GM12878 (cell line): ENCODE results near the gene LIPG. TPM values are rescaled to one million over a fixed set of nuclear protein-coding genes. Genes with fewer than 3 reads are reported as not detected.

ENCODE experiments used
- ATAC-seq: fragments of 200-7000 bp; cut with Tn5 transposase; 3 replicates; pipeline ENCODE4 v1.9.1; 2020; ENCODE audit warnings: mild to moderate bottlenecking, moderate library complexity
- BruUV-seq: library from RNA; stranded (reverse); fragments of 400-500 nt; replicated peaks from 2 replicates; lab custom pipeline; 2021; lab: Mats Ljungman, UMichigan
- CTCF ChIA-PET: fragments of 300-600 bp; sonication (Branson Sonifier 250); formaldehyde crosslinking; extraction: SDS; loops from one replicate; lab custom pipeline; 2021; ENCODE audit warnings: inconsistent platforms; lab: Yijun Ruan, JAX
- POLR2A ChIA-PET: fragments of 350-600 bp; formaldehyde crosslinking; extraction: SDS; loops from one replicate; lab custom pipeline; 2021; ENCODE audit warnings: inconsistent platforms; lab: Charles Lee
- RAD21 ChIA-PET: fragments of 300-600 bp; sonication (Branson Sonifier 250); formaldehyde crosslinking; loops from one replicate; lab custom pipeline; 2023; ENCODE audit warnings: antibody characterized with exemption; ENCODE audit not compliant: unreplicated experiment; lab: Charles Lee
- SMC1A ChIA-PET: fragments of 300-600 bp; sonication (Branson Sonifier 250); formaldehyde crosslinking; loops from one replicate; lab custom pipeline; 2023; ENCODE audit not compliant: unreplicated experiment, uncharacterized antibody; lab: Charles Lee
- DNase-seq: peaks from one replicate; pipeline ENCODE4 v3.0.0-alpha.2; 2011; ENCODE audit warnings: low read depth, low spot score
- FAIRE-seq: peaks from 3 replicates; lab custom pipeline; 2011; peaks lifted over from hg19 to GRCh38; lab: Jason Lieb, UNC
- H2AFZ ChIP-seq: 2 replicates; pipeline ENCODE4 v1.6.0; 2011; ENCODE audit warnings: low read depth, low read length, control low read depth; ENCODE audit not compliant: control insufficient read depth
- H3K27ac ChIP-seq: 2 replicates; pipeline ENCODE4 v1.5.1; 2011; ENCODE audit warnings: control low read depth; ENCODE audit not compliant: control insufficient read depth, insufficient read depth
- H3K27me3 ChIP-seq, 2 experiments: replicated peaks in 1 of 2; 2 replicates each; pipeline versions ENCODE4 v1.6.0 to v1.6.1; 2011; ENCODE audit warnings: low read length in 1 of 2; ENCODE audit not compliant: control insufficient read depth in 2 of 2, insufficient read depth in 2 of 2
- H3K36me3 ChIP-seq, 2 experiments: 2 replicates each; pipeline ENCODE4 v1.5.1; 2011; ENCODE audit warnings: low read length in 1 of 2; ENCODE audit not compliant: control insufficient read depth in 2 of 2, insufficient read depth in 2 of 2
- H3K4me1 ChIP-seq: 2 replicates; pipeline ENCODE4 v1.6.1; 2011; ENCODE audit warnings: mild to moderate bottlenecking, low read length, moderate library complexity, mixed read lengths; ENCODE audit not compliant: control insufficient read depth, insufficient read depth
- H3K4me2 ChIP-seq: 2 replicates; pipeline ENCODE4 v1.6.0; 2011; ENCODE audit warnings: control low read depth; ENCODE audit not compliant: control insufficient read depth, insufficient read depth
- H3K4me3 ChIP-seq: fragments of 200-600 bp; sonication (generic); 2 replicates; pipeline ENCODE4 v1.5.1; 2016
- H3K79me2 ChIP-seq: 2 replicates; pipeline ENCODE4 v1.6.0; 2011; ENCODE audit warnings: low read length; ENCODE audit not compliant: control insufficient read depth, insufficient read depth
- H3K9ac ChIP-seq: 2 replicates; pipeline ENCODE4 v1.8.0; 2011; ENCODE audit warnings: low read length, control low read depth, mixed read lengths; ENCODE audit not compliant: control insufficient read depth, insufficient read depth
- H3K9me3 ChIP-seq: replicated peaks from 3 replicates; pipeline ENCODE4 v1.5.1; 2011; ENCODE audit warnings: mild to moderate bottlenecking, low read length; ENCODE audit not compliant: control insufficient read depth, insufficient read depth
- H4K20me1 ChIP-seq: 2 replicates; pipeline ENCODE4 v1.6.0; 2011; ENCODE audit not compliant: control insufficient read depth, insufficient read depth
- BHLHE40 ChIP-seq, 2 experiments: fragments of 450-650 bp in 1 of 2; IDR thresholded peaks; 2 replicates each; pipeline ENCODE4 v1.6.1; 2011 to 2017; ENCODE audit warnings: low read depth in 2 of 2, borderline replicate concordance in 1 of 2, improper control_type of control experiment in 1 of 2, low read length in 1 of 2, mild to moderate bottlenecking in 1 of 2
- IKZF2 ChIP-seq, 2 experiments: fragments of 450-650 bp; IDR thresholded peaks; 2 replicates each; pipeline ENCODE4 v1.6.1; 2017; ENCODE audit warnings: mild to moderate bottlenecking in 2 of 2, moderate library complexity in 2 of 2
- WGBS: methylation state at CpG from one replicate; pipeline ENCODE4 v1.1.6; 2016; ENCODE audit warnings: low lambda C conversion rate; ENCODE audit not compliant: insufficient replicate concordance, insufficient coverage; ENCODE audit errors: missing lambda C conversion rate; 5-methylcytosine and 5-hydroxymethylcytosine counted together
- in situ Hi-C: fragments of 300-500 bp; cut with MboI; formaldehyde crosslinking; loops from 9 replicates; pipeline ENCODE4 v1.14.3; 2018; ENCODE audit warnings: mixed read lengths
- intact Hi-C: fragments of 100-400 bp; cut with micrococcal nuclease; formaldehyde crosslinking; loops from one replicate; pipeline ENCODE4 v1.14.2; 2022; ENCODE audit not compliant: unreplicated experiment
- polyA plus RNA-seq, 11 experiments: library from polyadenylated mRNA; depleted of rRNA in 4 of 11; unstranded in 6 of 11; stranded (reverse) in 5 of 11; fragments of >200 nt; fragmentation: Nextera tagmentation in 4 of 11; fragmentation: Illumina TruSeq in 1 of 11; extraction: Ambion mirVana in 4 of 11; extraction: Trizol in 1 of 11; gene quantifications; 1 replicate in 1 of 11; 2 replicates in 10 of 11; pipeline versions ENCODE4 v1.2.1 to v1.2.3, GENCODE V29; 2011 to 2016; ENCODE audit warnings: inconsistent platforms in 2 of 11, missing spikeins in 2 of 11, low read depth in 1 of 11
- total RNA-seq, 4 experiments: library from RNA; depleted of rRNA in 3 of 4; stranded (reverse); fragments of >200 nt in 3 of 4; fragmentation: Illumina TruSeq in 1 of 4; extraction: Trizol in 1 of 4; gene quantifications; 2 replicates each; pipeline versions ENCODE4 v1.2.1 to v1.2.3, GENCODE V29; 2013 to 2021
- TF ChIP-seq, protein P1 (sequence below): IDR thresholded peaks from 2 replicates; pipeline ENCODE4 v1.6.1; 2011; ENCODE audit warnings: borderline replicate concordance, low read depth, mild to moderate bottlenecking, moderate library complexity, low read length; ENCODE audit not compliant: insufficient read depth, poor library complexity, severe bottlenecking

Gene LIPG
- total and polyA plus RNA-seq, 10 of the 15 experiments (the other 5 are each of a cell fraction or from before 2014, with no cell fraction given) = 0.04 to 0.55 (median 0.18) TPM; not detected in 1

DNA sequence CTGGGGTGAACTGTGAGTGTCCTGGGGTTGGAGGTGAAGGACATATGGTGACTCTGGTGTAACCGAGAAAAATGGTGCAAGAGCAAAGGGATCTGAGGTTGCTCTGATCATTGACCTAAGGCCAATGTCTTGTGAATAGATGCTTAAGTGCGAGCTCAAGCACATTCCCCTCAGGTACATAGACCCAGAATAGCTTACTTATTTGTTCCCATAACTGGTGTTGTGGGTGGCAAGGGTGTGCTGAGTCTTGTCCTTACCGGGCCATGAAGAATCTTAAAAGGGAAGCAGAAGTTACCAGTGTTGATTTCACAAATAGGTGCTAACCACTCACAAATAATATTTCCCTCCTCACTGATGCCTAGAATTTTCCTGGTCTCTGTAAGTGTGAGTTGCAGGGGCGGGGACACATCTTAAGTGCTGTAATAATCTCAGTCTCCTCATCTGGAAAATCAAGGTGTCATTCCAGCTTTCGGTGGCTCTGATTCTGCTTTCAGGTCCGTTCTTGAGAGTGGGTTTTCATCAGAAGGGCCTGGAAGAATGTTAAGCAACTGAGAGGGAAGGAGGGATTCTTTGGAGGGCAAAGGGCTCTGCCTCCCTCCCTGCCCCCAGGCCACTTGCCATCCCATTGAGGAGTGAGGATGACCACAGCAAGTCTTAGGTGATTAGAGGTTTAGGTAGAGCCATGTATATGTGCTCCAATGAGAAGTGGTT lies 54.9 kb downstream of the LIPG start:
- POLR2A ChIA-PET = no interaction called here
- peak; percentile 26 for DNase-seq
- CTCF ChIA-PET = interaction anchor here (1.5 to 2.1 kb wide), 2 partner anchors 8 to 11 kb away, joined by 4 to 8 read pairs; no protein-coding TSS in a partner anchor
- Histone ChIP-seq H3K79me2 (no peaks in the 10 kb centered on the region), H3K4me3 (no peak overlapping the region), H3K4me1 (peaks cover 10% of the 10 kb centered on the region), H3K27me3 (no peaks in the 10 kb centered on the region; a peak in 1 of 4 replicates), H2AFZ (no peak overlapping the region), H3K4me2 (no peak overlapping the region), H3K27ac (no peak overlapping the region), H3K9ac (no peak overlapping the region), H3K9me3 (no peaks in the 10 kb centered on the region; the same call in 2 of the 3 replicates), H3K36me3 (no peaks in the 10 kb centered on the region), H4K20me1 (no peaks in the 10 kb centered on the region)
- 25% methylated on average over 6 of the region's 6 CpGs for WGBS
- BruUV-seq = no TSS peak
- intact Hi-C loops (no loop called here), in situ Hi-C loops (no loop called here)
- ATAC-seq = peak; percentile 12; the same call in 2 of the 3 replicates
- RAD21 ChIA-PET = no interaction called here
- TF ChIP-seq BHLHE40 (IDR thresholded peaks at IDR 0.05; ENCODE audit: borderline replicate concordance in 1 of 2, low read depth in 2 of 2, low read length in 1 of 2) = peak in 1 of 2 experiments; percentile 26; a peak in 1 of 4 replicates
- TF ChIP-seq, protein P1, sequence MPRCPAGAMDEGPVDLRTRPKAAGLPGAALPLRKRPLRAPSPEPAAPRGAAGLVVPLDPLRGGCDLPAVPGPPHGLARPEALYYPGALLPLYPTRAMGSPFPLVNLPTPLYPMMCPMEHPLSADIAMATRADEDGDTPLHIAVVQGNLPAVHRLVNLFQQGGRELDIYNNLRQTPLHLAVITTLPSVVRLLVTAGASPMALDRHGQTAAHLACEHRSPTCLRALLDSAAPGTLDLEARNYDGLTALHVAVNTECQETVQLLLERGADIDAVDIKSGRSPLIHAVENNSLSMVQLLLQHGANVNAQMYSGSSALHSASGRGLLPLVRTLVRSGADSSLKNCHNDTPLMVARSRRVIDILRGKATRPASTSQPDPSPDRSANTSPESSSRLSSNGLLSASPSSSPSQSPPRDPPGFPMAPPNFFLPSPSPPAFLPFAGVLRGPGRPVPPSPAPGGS = no peak
- peak; percentile 41 to 58; a peak in 3 of 4 replicates for TF ChIP-seq IKZF2 (IDR thresholded peaks at IDR 0.05)
- SMC1A ChIA-PET = interaction anchor here (1.1 kb wide), 1 partner anchor 105 kb away, joined by 3 read pairs; no protein-coding TSS in a partner anchor
- no peak for FAIRE-seq
